HG03280 (cell line): ENCODE measurements around the gene PRMT3.
"Not testable (repeated sequence)": the region's sequence is repeated elsewhere in the genome, so short reads cannot be mapped to it uniquely, and the experiment has no call there.

ENCODE experiments used
- ATAC-seq: cut with Tn5 transposase; IDR thresholded peaks from one replicate; pipeline ENCODE4 v1.9.1; 2021; ENCODE audit warnings: mild to moderate bottlenecking, moderate library complexity; ENCODE audit not compliant: unreplicated experiment

Gene PRMT3

GRCh38 chr11:20453657-20454316 is 66.3 kb downstream of the PRMT3 start:
- ATAC-seq: no peak

DNA sequence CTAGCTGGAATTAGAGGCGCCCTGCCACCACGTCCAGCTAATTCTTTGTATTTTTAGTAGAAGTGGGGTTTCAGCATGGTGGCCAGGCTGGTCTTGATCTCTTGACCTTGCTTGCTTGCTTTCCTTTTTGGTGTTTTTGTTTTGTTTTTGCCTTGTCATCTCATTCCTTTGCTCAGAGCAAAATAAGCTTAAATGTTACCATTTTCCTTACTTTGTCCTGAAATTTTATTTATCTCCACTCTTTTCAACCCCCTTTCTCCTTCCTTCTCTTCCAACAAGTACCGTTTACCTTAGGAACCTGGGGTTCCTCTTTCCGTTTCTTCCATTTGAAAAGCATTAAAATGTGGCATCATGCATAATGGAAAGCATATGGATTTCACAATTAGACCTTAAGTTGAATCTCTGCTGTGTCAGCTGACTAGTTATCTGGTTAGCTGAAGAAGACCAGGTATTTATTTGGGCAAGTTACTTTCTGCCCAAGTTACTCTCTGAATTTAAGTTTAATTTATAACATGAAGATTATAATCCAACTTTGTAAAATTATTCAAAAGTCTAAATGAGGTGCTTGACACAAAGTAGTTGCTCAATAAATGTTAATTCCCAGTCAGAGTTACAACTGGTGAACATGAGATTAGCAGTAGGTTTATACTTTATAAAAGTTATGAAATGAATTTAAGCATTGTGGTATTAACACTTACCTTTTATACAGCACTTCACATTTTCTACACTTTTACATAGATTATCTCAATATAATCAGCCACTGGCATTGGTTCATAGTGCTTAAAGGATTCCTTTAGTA is 69.7 kb downstream of the PRMT3 start:
- ATAC-seq: no peak

GRCh38 chr11:20457934-20458680 is 70.6 kb downstream of the PRMT3 start:
- ATAC-seq: no peak

- no peak for ATAC-seq
Measured at GRCh38 chr11:20458905-20459632, 71.6 kb downstream of the PRMT3 start.

DNA sequence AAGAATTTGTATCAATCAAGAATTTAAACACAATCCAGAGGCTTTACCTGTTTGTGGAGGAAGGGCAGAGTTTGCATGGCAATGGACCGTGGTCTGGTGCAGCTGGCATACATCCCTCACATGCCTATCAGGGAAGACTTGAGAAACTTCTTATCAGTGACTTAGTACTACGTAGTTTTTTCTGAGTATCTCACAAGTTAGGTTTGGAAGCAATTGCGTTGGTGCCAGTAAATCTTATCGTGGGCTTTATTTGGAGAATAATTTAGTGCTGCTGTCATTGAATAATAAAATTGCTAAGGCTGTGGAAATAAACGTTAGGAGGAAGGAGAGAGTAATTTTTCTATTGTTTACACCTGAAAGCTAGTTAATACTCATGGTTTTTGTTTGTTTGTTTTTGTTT is 72.3 kb downstream of the PRMT3 start:
- no peak for ATAC-seq

DNA sequence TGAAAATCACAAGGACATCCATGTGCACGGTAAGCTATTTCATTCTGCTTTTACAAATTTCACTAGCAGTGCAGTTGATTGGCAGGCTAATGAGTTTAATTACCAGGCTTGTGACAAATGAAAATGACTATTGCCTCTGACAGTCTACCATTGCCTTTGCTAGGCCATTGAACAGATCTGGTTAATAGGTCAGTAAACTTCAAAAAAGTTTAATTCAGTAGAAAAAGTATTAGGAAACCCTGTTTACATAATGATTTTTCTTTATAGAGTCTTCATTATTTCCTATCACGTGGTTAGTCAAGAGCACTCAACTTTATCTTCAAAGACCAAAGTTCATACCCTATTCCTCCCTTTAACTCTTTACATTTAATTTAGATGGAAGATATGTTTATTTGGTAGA is 77.0 kb downstream of the PRMT3 start:
- no peak for ATAC-seq

DNA sequence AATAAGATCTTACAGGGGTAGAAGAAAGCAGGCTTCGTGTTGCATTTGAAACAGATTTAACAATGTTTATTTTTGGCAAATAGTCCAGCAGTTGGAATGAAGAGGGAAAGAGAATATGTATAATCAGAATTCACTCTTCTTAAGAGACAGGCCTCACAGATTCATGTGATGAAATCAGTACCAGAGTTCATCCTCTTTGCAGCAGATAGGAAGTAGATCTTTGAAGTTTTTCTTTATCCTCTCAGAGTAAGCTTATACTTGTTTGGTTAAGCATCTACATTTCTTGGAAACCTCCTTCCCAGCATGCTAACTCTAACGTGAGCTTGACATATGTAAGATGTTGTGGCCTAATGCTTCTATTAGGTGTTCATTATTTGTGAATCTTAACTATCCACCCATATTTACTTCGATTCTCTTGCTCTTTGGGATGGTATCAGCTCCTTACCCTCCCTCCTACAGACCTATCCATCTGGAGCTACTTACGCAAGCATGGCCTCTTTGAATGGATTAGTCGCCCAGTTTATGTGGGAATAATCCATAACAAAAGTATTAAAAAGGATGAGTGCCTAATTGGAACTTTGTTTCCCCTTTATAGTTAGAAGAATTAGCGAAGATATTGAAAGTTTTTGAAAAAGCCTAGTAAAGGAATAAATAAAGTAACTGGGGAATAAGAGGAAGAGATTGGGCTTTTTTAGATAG is 80.1 kb downstream of the PRMT3 start:
- ATAC-seq: no peak

GRCh38 chr11:20470348-20470747 is 82.8 kb downstream of the PRMT3 start:
- no peak for ATAC-seq

DNA sequence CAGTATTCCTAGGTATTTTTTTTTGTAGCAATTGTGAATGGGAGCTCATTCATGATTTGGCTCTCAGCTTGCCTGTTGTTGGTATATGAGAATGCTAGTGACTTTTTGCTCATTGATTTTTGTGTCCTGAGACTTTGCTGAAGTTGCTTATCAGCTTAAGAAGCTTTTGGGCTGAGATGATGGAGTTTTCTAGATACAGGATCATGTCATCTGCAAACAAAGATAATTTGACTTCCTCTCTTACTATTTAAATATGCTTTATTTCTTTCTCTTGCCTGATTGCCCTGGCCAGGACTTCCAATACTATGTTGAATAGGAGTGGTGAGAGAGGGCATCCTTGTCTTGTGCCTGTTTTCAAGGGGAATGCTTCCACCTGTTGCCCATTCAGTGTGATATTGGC is 84.4 kb downstream of the PRMT3 start:
- not testable (repeated sequence) for ATAC-seq

- ATAC-seq: no peak
Measured at GRCh38 chr11:20474176-20474881, 86.8 kb downstream of the PRMT3 start.

GRCh38 chr11:20474882-20475517 is 87.5 kb downstream of the PRMT3 start:
- no peak for ATAC-seq

- ATAC-seq: no peak
Measured at GRCh38 chr11:20477418-20478090, 90.0 kb downstream of the PRMT3 start.

DNA sequence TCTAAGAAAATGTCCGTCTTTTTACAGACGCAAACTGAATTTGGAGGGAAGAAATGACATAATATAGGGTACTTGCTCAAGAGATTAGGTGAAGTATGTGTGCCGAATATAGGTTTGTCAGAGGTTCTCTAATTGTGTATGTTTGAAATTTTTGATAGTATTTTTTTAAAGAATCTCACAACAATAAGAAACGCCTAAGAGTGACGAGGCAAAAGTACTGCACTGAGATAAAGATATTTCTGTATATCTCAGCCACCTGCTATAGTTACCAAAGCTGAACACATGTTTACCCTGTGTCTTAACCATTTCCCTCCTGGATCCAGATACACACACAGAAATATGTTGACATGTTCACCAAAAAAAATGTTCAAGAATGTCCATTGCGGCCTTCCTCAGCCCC is 92.0 kb downstream of the PRMT3 start:
- ATAC-seq: no peak

DNA sequence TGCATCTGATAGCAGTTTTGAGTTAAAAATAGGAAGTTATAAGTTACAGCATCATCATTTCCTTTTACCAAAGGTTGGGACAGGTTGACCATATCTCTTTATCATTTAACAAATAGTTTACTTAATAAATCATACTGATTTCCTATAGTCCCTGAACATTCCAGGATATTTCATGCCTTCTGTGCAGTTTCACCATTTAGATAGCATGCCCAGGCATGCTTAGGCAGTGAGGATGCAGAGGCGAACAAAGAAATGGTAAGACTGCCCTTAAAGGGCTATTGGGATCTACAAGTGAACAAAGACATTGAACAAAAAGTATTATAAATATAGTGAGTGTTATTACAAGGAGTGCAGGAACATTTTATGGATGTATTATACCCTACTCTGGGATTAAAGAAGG is 96.4 kb downstream of the PRMT3 start:
- ATAC-seq: no peak

- not testable (repeated sequence) for ATAC-seq
Measured at GRCh38 chr11:20484416-20484815, 96.9 kb downstream of the PRMT3 start.

GRCh38 chr11:20488352-20488751 is 100.8 kb downstream of the PRMT3 start:
- ATAC-seq: no peak

DNA sequence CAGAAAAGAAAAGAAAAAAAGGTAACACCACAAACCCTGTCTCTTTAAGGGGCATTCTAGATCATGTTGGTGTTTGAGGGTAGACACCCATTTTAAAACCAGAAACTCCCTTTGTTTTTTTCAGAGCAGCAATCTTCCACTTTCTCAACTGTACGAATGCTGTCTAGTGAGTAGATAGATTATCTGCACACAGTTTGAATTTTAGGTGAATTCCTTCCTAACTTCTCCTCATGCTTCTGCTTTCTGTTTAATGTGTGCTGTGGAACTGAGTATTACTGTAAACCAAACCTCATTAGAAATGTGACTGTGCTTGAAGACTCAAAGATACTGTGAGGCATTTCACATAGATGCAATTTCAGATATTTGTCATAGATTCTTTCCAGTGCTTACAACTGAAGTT is 102.4 kb downstream of the PRMT3 start:
- ATAC-seq: no peak

DNA sequence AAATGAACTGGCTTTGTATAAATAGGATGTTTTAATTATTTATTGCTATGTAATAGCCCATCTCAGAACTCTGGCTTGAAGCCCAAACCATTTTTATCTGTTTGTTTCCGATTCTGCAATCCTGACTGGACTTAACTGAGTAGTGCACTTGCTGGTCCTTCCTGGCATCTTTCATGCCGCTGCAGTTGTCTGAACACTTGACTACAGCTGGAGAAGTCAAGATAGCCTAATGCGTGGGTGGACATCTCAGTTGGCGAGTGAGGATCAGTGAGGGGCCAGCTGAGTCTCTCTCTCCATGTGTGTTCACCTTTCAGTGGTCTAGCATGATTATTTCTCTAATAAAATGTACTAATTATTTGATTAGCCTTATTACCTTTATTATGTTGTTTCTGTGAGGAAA is 105.8 kb downstream of the PRMT3 start:
- no peak for ATAC-seq
